VCaP (cell line): ENCODE data around the gene RXRA.

Source experiments
- H3K27ac ChIP-seq: fragments of 450-650 bp; 2 replicates; pipeline ENCODE4 v1.5.1; 2017
- TF ChIP-seq, protein P1 (sequence below): fragments of 450-650 bp; conservative IDR thresholded peaks from 2 replicates; pipeline ENCODE4 v1.5.1; 2017; ENCODE audit warnings: mild to moderate bottlenecking, moderate library complexity

The RXRA gene

DNA sequence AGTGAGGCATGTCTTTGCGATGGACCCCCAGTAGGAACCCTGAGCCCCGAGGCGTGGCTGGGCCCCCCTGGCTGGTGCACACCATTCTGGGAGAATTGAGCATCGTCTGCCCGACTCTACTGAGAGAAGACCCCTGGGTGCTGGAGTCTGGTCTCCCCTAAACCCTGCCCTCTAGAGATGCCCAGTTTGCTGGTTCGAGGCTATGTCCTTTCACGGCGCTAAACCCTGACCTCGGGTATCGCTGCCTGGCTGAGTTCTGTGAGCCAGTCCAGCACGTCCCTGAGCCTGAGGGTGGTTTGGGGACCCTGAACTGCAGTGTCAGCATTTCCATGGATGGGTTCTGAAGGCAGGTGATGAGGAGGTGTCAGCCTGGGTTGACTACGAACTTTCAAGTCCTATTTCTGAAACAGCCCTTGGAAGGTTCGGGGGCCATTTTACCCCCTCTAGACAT is 128.8 kb downstream of the RXRA start:
- TF ChIP-seq, protein P1, sequence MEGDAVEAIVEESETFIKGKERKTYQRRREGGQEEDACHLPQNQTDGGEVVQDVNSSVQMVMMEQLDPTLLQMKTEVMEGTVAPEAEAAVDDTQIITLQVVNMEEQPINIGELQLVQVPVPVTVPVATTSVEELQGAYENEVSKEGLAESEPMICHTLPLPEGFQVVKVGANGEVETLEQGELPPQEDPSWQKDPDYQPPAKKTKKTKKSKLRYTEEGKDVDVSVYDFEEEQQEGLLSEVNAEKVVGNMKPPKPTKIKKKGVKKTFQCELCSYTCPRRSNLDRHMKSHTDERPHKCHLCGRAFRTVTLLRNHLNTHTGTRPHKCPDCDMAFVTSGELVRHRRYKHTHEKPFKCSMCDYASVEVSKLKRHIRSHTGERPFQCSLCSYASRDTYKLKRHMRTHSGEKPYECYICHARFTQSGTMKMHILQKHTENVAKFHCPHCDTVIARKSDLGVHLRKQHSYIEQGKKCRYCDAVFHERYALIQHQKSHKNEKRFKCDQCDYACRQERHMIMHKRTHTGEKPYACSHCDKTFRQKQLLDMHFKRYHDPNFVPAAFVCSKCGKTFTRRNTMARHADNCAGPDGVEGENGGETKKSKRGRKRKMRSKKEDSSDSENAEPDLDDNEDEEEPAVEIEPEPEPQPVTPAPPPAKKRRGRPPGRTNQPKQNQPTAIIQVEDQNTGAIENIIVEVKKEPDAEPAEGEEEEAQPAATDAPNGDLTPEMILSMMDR: no peak

DNA sequence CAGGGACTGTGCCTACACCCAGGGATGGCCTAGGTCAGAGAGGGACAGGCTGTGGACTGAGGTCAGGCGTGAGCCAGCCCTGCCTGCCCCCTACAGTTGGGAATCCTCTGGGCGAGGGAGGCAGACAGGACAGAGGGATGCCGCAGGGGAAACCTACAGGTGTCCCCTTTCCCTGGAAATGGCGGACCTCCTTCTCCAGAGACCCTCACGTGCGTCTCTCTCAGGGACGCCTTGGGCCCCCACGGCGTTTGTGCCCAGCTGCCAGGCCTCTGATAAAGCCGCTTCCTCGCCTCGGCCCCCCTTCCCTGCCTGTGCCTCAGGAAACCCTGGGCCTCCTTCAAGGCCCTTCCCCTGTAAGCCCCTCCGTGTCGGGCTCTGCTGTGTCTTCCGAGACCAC is 129.3 kb downstream of the RXRA start:
- H3K27ac ChIP-seq: peak overlapping the region; percentile 24; the same call in 1 of the 2 replicates
- TF ChIP-seq, protein P1: no peak

More for the DNA sequence above, 128.8 kb downstream of the RXRA start:
- no peak overlapping the region for H3K27ac ChIP-seq

DNA sequence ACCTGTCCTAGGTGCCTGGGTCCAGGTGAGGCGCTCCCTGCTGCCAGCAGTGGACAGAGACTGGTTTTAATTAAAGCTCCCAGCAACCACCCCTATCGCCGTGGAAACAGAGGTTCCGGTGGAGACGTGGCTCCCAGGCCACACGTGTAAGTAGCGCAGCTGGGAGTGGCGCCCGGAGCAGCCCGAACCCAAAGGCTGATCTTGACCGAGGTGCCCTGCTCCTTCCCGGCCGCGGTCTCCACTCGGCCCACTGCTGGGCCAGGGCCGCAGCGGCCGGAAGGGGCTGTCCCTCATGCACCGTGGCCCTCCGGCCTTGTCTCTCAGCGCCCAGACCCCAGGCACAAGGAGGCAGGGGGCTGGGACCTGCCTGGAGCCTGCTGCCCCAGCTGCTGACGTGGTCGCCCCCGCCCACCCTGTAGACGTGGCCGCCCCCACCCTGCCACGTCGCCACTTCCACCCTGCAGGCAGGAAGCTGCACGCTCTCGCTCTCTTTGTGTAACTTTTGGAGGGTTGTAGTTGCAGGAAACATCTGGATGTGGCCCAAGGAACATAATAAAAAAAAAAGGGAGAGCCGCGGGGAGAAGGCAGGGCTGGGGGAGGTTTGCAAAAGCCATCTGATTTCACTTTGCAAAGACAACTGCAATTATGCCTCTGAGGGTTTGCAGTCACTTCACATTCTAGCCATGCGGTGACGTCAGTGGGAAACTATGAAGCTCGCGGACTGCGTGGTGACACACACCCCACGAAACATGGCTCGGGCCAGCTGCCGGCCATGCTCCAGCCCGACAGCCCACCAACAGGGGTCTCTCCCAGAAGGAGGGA is 129.9 kb downstream of the RXRA start:
- TF ChIP-seq, protein P1: no peak
- peak overlapping the region; percentile 24; the same call in 1 of the 2 replicates for H3K27ac ChIP-seq

DNA sequence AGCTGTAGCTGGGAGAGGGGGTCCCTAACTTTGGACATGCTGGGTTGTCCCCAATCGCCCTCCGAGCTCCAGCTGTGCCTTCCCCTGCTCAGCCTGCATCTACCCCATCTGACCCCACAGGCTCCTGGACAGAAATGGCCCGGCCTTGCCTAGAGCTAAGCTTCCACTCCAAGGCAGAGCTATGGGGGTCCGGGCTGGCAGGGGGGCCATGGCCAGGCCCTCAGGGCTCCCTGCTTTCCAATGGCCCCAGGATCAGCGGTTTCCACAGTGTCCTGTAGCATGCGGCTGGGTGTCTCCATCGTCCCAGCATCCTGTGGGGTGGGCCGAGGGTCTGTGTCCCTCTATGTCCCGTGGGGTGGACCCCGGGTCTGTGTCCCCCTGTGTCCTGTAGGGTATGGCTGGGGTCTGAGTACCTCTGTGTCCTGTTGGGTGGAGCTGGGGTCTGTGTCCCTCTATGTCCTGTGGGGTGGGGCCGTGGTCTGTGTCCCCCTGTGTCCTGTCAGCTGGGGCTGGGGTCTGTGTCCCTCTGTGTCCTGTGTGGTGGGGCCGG is 130.6 kb downstream of the RXRA start:
- TF ChIP-seq, protein P1: no peak
- H3K27ac ChIP-seq: no peak overlapping the region; the same call in 1 of the 2 replicates

DNA sequence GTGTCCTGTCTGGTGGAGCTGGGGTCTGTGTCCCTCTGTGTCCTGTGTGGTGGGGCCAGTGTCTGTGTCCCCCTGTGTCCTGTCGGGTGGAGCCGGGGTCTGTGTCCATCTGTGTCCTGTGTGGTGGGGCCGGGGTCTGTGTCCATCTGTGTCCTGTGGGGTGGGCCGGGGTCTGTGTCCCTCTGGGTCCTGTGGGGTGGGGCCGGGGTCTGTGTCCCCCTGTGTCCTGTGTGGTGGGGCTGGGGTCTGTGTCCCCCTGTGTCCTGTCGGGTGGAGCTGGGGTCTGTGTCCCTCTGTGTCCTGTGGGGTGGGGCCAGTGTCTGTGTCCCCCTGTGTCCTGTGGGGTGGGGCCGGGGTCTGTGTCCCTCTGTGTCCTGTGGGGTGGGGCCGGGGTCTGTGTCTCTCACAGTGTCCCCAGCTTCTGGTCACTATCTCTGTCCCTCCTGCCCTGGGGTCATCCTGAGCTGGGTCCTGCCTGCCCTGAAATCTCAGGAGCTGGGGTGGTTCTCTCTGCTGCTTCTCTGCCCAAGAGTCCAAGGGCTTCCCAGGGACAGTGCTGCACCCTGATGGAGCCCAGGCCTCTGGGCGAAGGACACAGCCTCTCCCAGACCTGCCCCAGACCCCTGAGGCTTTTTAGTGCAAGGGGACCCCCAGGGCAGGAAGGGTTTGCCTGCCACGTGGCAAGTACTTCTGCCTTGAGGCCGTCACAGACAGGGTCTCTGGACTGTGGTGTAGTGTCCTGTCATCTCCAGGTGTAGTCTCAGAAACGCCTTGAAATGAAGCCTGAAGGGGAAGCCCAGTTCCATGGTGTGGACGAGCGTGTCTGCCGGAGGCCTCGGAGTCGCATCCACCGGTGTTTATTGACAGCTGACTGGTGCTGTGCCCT is 131.3 kb downstream of the RXRA start:
- H3K27ac ChIP-seq: no peak overlapping the region
- TF ChIP-seq, protein P1: no peak

DNA sequence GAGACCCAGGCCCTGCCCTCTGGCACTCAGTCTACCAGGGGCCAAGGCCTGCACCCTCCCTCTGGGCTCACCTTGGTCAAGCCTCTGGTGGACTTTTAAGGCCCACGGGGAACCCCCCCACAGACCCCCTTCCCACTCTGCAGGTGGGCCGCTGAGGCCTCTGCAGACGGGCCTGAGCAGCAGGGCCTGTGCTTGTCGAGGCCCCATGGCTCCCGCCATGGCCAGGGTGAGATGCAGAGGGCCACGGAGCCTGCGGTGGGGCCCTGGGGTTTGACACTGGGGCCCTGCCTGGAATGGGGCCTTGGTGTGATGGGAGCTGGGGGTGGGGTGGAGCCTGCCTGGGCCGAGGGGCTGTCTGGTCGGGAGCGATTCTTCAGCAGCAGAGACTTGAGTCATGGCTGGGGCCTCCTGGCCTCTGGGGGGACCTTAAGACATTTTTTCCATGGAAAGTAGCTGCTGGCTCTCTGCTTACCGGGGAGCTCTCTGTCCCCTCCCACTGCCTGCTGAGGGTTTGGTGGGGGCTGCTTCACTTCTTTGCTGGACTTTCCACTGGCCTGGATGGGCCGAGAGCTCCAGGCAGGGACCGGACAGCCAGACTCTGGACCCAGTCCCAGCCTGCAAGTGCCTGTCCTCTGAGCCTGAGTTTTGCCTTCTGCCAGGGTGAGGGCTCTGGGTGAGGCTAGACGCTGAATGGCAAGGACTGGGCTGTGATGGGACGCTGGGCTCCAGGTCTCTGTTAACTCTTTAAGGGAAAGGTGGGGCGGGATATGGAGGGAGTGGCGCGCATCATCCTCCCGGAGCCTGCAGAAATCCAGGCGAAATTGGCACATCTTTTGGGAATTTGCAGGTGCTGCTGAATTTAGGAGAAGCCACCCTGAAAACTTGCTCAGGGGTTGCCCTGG is 132.2 kb downstream of the RXRA start:
- TF ChIP-seq, protein P1: no peak
- H3K27ac ChIP-seq: no peak overlapping the region
